ENCODE measurements around the gene RNF212B.

Gene RNF212B

GRCh38 chr14:23302290-23303225 is 64.8 kb downstream of the RNF212B start, which contains the start of gene PPP1R3E (continued):
- TF ChIP-seq ZBTB26 (tag by site-specific recombination; optimal IDR thresholded peaks at IDR 0.05) (peak; percentile 89), ZXDB (tag by site-specific recombination; IDR thresholded peaks at IDR 0.05) (peak; percentile 8; the same call in 1 of the 2 replicates), ZFHX2 (tag by site-specific recombination; conservative IDR thresholded peaks at IDR 0.05) (peak; percentile 64), ATF2 (tag by site-specific recombination; IDR thresholded peaks at IDR 0.05; ENCODE audit: low read depth) (no peak), ZBTB8A (tag by site-specific recombination; IDR thresholded peaks at IDR 0.05) (peak; percentile 34), SCRT2 (tag by site-specific recombination; IDR thresholded peaks at IDR 0.05) (peak; percentile 99), ZNF37A (tag by site-specific recombination; IDR thresholded peaks at IDR 0.05) (no peak), ZNF600 (tag by site-specific recombination; IDR thresholded peaks at IDR 0.05) (peak; percentile 46; the same call in 1 of the 2 replicates), ZNF548 (tag by site-specific recombination; IDR thresholded peaks at IDR 0.05) (no peak), AEBP2 (tag by site-specific recombination; IDR thresholded peaks at IDR 0.05; ENCODE audit: borderline replicate concordance) (no peak), SP2 (tag by site-specific recombination; IDR thresholded peaks at IDR 0.05) (peak; percentile 82), ZBTB21 (tag by site-specific recombination; IDR thresholded peaks at IDR 0.05) (0 out of 2 replicates have a peak, but pooled peaks have one; percentile 1), ZSCAN30 (tag by site-specific recombination; IDR thresholded peaks at IDR 0.05) (0 out of 2 replicates have a peak, but pooled peaks have one; percentile 9), ZBTB17 (tag by site-specific recombination; IDR thresholded peaks at IDR 0.05) (0 out of 2 replicates have a peak, but pooled peaks have one; percentile 15), HIC1 (tag by site-specific recombination; IDR thresholded peaks at IDR 0.05) (0 out of 2 replicates have a peak, but pooled peaks have one; percentile 1), ZBTB1 (tag by site-specific recombination; IDR thresholded peaks at IDR 0.05) (no peak), KLF16 (tag by site-specific recombination; IDR thresholded peaks at IDR 0.05) (0 out of 2 replicates have a peak, but pooled peaks have one; percentile 28), ZNF426 (tag by site-specific recombination; IDR thresholded peaks at IDR 0.05) (no peak), ZNF121 (tag by site-specific recombination; IDR thresholded peaks at IDR 0.05) (0 out of 2 replicates have a peak, but pooled peaks have one; percentile 8), ZNF501 (tag by site-specific recombination; IDR thresholded peaks at IDR 0.05) (peak; percentile 14; the same call in 1 of the 2 replicates), KLF9 (tag by site-specific recombination; IDR thresholded peaks at IDR 0.05; ENCODE audit: low read depth) (peak; percentile 55), GLI4 (tag by site-specific recombination; IDR thresholded peaks at IDR 0.05) (peak; percentile 44; the same call in 1 of the 2 replicates), PATZ1 (tag by site-specific recombination; IDR thresholded peaks at IDR 0.05) (peak; percentile 76; the same call in 1 of the 2 replicates), ZNF148 (tag by site-specific recombination; IDR thresholded peaks at IDR 0.05; ENCODE audit: borderline replicate concordance) (no peak; the same call in 1 of the 2 replicates), ZNF266 (tag by site-specific recombination; IDR thresholded peaks at IDR 0.05; ENCODE audit: low read depth) (no peak), ZNF175 (tag by site-specific recombination; IDR thresholded peaks at IDR 0.05) (no peak), GLIS2 (tag by site-specific recombination; IDR thresholded peaks at IDR 0.05) (peak; percentile 61), ZNF48 (tag by site-specific recombination; IDR thresholded peaks at IDR 0.05) (no peak)

Data from HEK293 (cell line).